K562 (cell line): Measurements from ENCODE around the gene LENG8. TPM values are rescaled to one million over a fixed set of nuclear protein-coding genes. Genes with fewer than 3 reads are reported as not detected.

ENCODE experiments used
- ATAC-seq: fragments of 200-7000 bp; cut with Tn5 transposase; 3 replicates; pipeline ENCODE4 v1.9.1; 2020; ENCODE audit warnings: moderate library complexity
- BruUV-seq: library from RNA; stranded (reverse); fragments of 400-500 nt; replicated peaks from 2 replicates; lab custom pipeline; 2021; lab: Mats Ljungman, UMichigan
- CTCF ChIA-PET: fragments of 300-600 bp; formaldehyde crosslinking; extraction: SDS; loops from one replicate; lab custom pipeline; 2021; ENCODE audit warnings: low intra/inter-chr PET ratio; lab: Yijun Ruan, JAX
- POLR2A ChIA-PET: fragments of 300-600, 350-650 bp; sonication (Branson Sonifier 250); formaldehyde crosslinking; extraction: SDS; loops from one replicate; lab custom pipeline; 2021; ENCODE audit warnings: antibody characterized with exemption, inconsistent platforms; lab: Yijun Ruan, JAX
- DNase-seq, 4 experiments: peaks; one replicate each; pipeline versions ENCODE4 v3.0.0 to v3.0.0-alpha.2; 2011 to 2018; ENCODE audit warnings: low spot score in 3 of 4, mixed read lengths in 3 of 4; ENCODE audit errors: extremely low read depth in 1 of 4
- FAIRE-seq: peaks from 2 replicates; lab custom pipeline; 2011; peaks lifted over from hg19 to GRCh38; lab: Jason Lieb, UNC
- H2AFZ ChIP-seq: 2 replicates; pipeline ENCODE4 v1.6.0; 2011; ENCODE audit warnings: low read depth, low read length, control low read depth, inconsistent platforms
- H3K27ac ChIP-seq: fragments of 200-600 bp; 3 replicates; pipeline ENCODE4 v1.8.0; 2011; ENCODE audit warnings: low read depth, mild to moderate bottlenecking, control low read depth, inconsistent platforms, low read length, moderate library complexity, mixed read lengths; ENCODE audit errors: extremely low read depth
- H3K27me3 ChIP-seq, 2 experiments: fragments of 300-600 bp in 1 of 2; 2 replicates in 1 of 2; 3 replicates in 1 of 2; pipeline versions ENCODE4 v1.6.0 to v1.8.0; 2011; ENCODE audit warnings: inconsistent platforms in 2 of 2, low read length in 2 of 2, mild to moderate bottlenecking in 1 of 2, mixed read lengths in 1 of 2, moderate library complexity in 1 of 2; ENCODE audit not compliant: control insufficient read depth in 2 of 2, insufficient read depth in 2 of 2
- H3K36me3 ChIP-seq: fragments of 300-600 bp; 3 replicates; pipeline ENCODE4 v1.8.0; 2011; ENCODE audit warnings: mild to moderate bottlenecking, low read length, inconsistent platforms; ENCODE audit not compliant: control insufficient read depth, insufficient read depth
- H3K4me1 ChIP-seq, 2 experiments: fragments of 200-600 bp in 1 of 2; replicated peaks in 1 of 2; 2 replicates in 1 of 2; 3 replicates in 1 of 2; pipeline versions ENCODE4 v1.5.1 to v1.8.0; 2011; ENCODE audit warnings: inconsistent platforms in 2 of 2, low read length in 2 of 2, mild to moderate bottlenecking in 1 of 2, mixed read lengths in 1 of 2, moderate library complexity in 1 of 2; ENCODE audit not compliant: control insufficient read depth in 2 of 2, insufficient read depth in 2 of 2
- H3K4me2 ChIP-seq: 2 replicates; pipeline ENCODE4 v1.6.1; 2011; ENCODE audit warnings: low read length, control low read depth, inconsistent platforms, mixed read lengths; ENCODE audit not compliant: insufficient read depth
- H3K4me3 ChIP-seq: fragments of 200-600 bp; sonication (generic), shearing (Covaris generic); 2 replicates; pipeline ENCODE4 v1.5.1; 2016; ENCODE audit warnings: control low read depth, inconsistent platforms
- H3K79me2 ChIP-seq: fragments of 200-600 bp; 3 replicates; pipeline ENCODE4 v1.8.0; 2011; ENCODE audit warnings: low read length, inconsistent platforms; ENCODE audit not compliant: control insufficient read depth, insufficient read depth
- H3K9ac ChIP-seq, 2 experiments: 2 replicates each; pipeline versions ENCODE4 v1.6.0 to v1.6.1; 2011; ENCODE audit warnings: low read depth in 2 of 2, low read length in 2 of 2, control low read depth in 1 of 2, inconsistent platforms in 1 of 2, mild to moderate bottlenecking in 1 of 2, mixed read lengths in 1 of 2; ENCODE audit not compliant: insufficient read depth in 1 of 2
- H3K9me1 ChIP-seq: one replicate; pipeline ENCODE4 v1.6.0; 2011; ENCODE audit warnings: inconsistent platforms, mild to moderate bottlenecking, low read length, moderate library complexity; ENCODE audit not compliant: control insufficient read depth, insufficient read depth
- H3K9me3 ChIP-seq: replicated peaks from 2 replicates; pipeline ENCODE4 v1.5.1; 2011; ENCODE audit warnings: low read depth, low read length, inconsistent platforms; ENCODE audit not compliant: control insufficient read depth, insufficient read depth
- H4K20me1 ChIP-seq: replicated peaks from 2 replicates; pipeline ENCODE4 v1.6.1; 2011; ENCODE audit warnings: low read length, inconsistent platforms, mixed read lengths; ENCODE audit not compliant: control insufficient read depth, insufficient read depth
- BRD4 ChIP-seq: fragments of 200-600 bp; sonication (generic); IDR thresholded peaks from 2 replicates; pipeline ENCODE4 v1.6.1; 2017; ENCODE audit warnings: inconsistent platforms
- FOXJ3 ChIP-seq: sonication (generic); formaldehyde crosslinking; IDR thresholded peaks from 2 replicates; pipeline ENCODE4 v1.4.0; 2020; ENCODE audit warnings: mild to moderate bottlenecking, missing genetic modification reagents
- HNRNPL ChIP-seq: fragments of 200-400 bp; formaldehyde crosslinking; IDR thresholded peaks from 2 replicates; pipeline ENCODE4 v1.6.1; 2017; ENCODE audit warnings: low read depth, mild to moderate bottlenecking, low read length
- HOXB6 ChIP-seq: fragments of 250-450 bp; sonication (Bioruptor Pico); IDR thresholded peaks from 2 replicates; pipeline ENCODE4 v1.5.1; 2022; ENCODE audit warnings: mild to moderate bottlenecking, borderline replicate concordance
- KHSRP ChIP-seq: fragments of 450-650 bp; IDR thresholded peaks from 2 replicates; pipeline ENCODE4 v1.6.1; 2017
- NFIX ChIP-seq: fragments of 250-450 bp; sonication (Bioruptor Pico); IDR thresholded peaks from 2 replicates; pipeline ENCODE4 v1.4.0; 2020; ENCODE audit warnings: low read depth, mild to moderate bottlenecking, moderate library complexity
- POLR2AphosphoS5 ChIP-seq: IDR thresholded peaks from 2 replicates; pipeline ENCODE4 v1.6.1; 2011; ENCODE audit warnings: mild to moderate bottlenecking, low read depth, low read length, moderate library complexity; ENCODE audit not compliant: control insufficient read depth, insufficient read depth
- RBM14 ChIP-seq: fragments of 200-400 bp; formaldehyde crosslinking; IDR thresholded peaks from 2 replicates; pipeline ENCODE4 v1.6.1; 2018; ENCODE audit warnings: low read depth, mild to moderate bottlenecking, low read length, moderate library complexity, borderline replicate concordance; ENCODE audit not compliant: insufficient read depth
- TBL1XR1 ChIP-seq, 2 experiments: IDR thresholded peaks; 2 replicates each; pipeline ENCODE4 v1.6.1; 2012; ENCODE audit warnings: improper control_type of control experiment in 2 of 2, low read length in 2 of 2, mild to moderate bottlenecking in 1 of 2
- TEAD2 ChIP-seq: fragments of 450-650 bp; IDR thresholded peaks from 2 replicates; pipeline ENCODE4 v1.6.1; 2016; ENCODE audit warnings: missing genetic modification characterization, control low read depth, missing compliant biosample characterization
- ZNF146 ChIP-seq: IDR thresholded peaks from one replicate; pipeline ENCODE4 v1.6.1; 2018; ENCODE audit warnings: missing compliant biosample characterization; ENCODE audit not compliant: unreplicated experiment
- ZNF586 ChIP-seq: fragments of 450-650 bp; formaldehyde crosslinking; conservative IDR thresholded peaks from 2 replicates; pipeline ENCODE4 v1.4.0; 2020; ENCODE audit warnings: mild to moderate bottlenecking, moderate library complexity
- ZZZ3 ChIP-seq: fragments of 450-650 bp; IDR thresholded peaks from 2 replicates; pipeline ENCODE4 v1.6.1; 2016; ENCODE audit warnings: antibody characterized with exemption, mild to moderate bottlenecking, moderate library complexity
- WGBS: fragments of 100-300 bp; shearing (Covaris generic); methylation state at CpG from one replicate; pipeline ENCODE4 v1.1.6; 2016; ENCODE audit warnings: low coverage, mixed read lengths; ENCODE audit not compliant: insufficient coverage; ENCODE audit errors: missing lambda C conversion rate; 5-methylcytosine and 5-hydroxymethylcytosine counted together
- in situ Hi-C: fragments of 300-500 bp; cut with MboI; formaldehyde crosslinking; loops from 4 replicates; pipeline ENCODE4 v1.15.0; 2018; ENCODE audit warnings: inconsistent platforms, mixed read lengths
- intact Hi-C: fragments of 100-400 bp; cut with micrococcal nuclease; formaldehyde crosslinking; loops from 2 replicates; pipeline ENCODE4 v1.14.2; 2022
- polyA plus RNA-seq, 8 experiments: library from polyadenylated mRNA; depleted of rRNA in 4 of 8; stranded (reverse) in 5 of 8; unstranded in 3 of 8; fragments of >200 nt; fragmentation: Nextera tagmentation in 2 of 8; fragmentation: Illumina TruSeq in 1 of 8; extraction: Ambion mirVana in 2 of 8; extraction: Trizol in 1 of 8; gene quantifications; 2 replicates each; pipeline versions ENCODE4 v1.2.1 to v1.2.3, GENCODE V29; 2011 to 2014; ENCODE audit warnings: inconsistent platforms in 1 of 8, missing spikeins in 1 of 8
- total RNA-seq, 7 experiments: library from RNA; depleted of rRNA in 6 of 7; stranded (reverse); fragments of >200 nt in 6 of 7; fragmentation: Illumina TruSeq in 2 of 7; extraction: Trizol in 2 of 7; gene quantifications; 2 replicates each; pipeline versions ENCODE4 v1.2.1 to v1.2.3, GENCODE V29; 2011 to 2021; ENCODE audit warnings: low replicate concordance in 1 of 7
- TF ChIP-seq, protein P1 (sequence below): fragments of 450-650 bp; IDR thresholded peaks from 2 replicates; pipeline ENCODE4 v1.6.1; 2017; ENCODE audit warnings: antibody characterized with exemption
- TF ChIP-seq, protein P2 (sequence below): sonication (generic); formaldehyde crosslinking; IDR thresholded peaks from 2 replicates; pipeline ENCODE4 v1.8.0; 2023; ENCODE audit warnings: mild to moderate bottlenecking, missing genetic modification reagents
- TF ChIP-seq, protein P3 (sequence below): sonication (generic); formaldehyde crosslinking; IDR thresholded peaks from 2 replicates; pipeline ENCODE4 v1.8.1; 2023; ENCODE audit warnings: missing genetic modification reagents, mild to moderate bottlenecking, borderline replicate concordance

LENG8 gene
- total and polyA plus RNA-seq, 9 of the 15 experiments (the other 6 are each of a cell fraction or from before 2014, with no cell fraction given), result 0.74 to 146 (median 28.1) TPM

DNA sequence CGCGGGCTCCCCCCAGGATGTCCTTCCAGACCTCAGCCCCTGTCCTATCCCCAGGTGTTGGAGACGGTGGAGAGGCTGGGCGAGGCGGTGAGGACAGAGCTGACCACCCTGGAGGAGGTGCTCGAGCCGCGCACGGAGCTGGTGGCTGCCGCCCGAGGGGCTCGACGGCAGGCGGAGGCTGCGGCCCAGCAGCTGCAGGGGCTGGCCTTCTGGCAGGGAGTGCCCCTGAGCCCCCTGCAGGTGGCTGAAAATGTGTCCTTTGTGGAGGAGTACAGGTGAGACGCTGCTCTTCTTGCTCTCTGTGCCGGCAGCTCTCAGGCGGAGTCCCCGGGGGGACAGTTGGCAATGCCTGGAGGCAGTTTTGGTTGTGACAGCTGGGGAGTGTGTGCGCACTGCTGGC is 26.9 kb upstream of the LENG8 start:
- ChIA-PET POLR2A (interaction anchor here (0.5 to 1.6 kb wide), 3 partner anchors 11 to 565 kb away, joined by 3 to 4 read pairs (median 3); no protein-coding TSS in a partner anchor), CTCF (no interaction called here)
- ATAC-seq, result no peak; the same call in 2 of the 3 replicates
- H3K9me1 ChIP-seq, result no peaks in the 10 kb centered on the region
- peaks cover 0 to 32% of the 10 kb centered on the region in 2 experiments; a peak in 3 of 5 replicates for H3K4me1 ChIP-seq
- WGBS, result 9% methylated on average over 18 of the region's 20 CpGs
- peaks cover 9% of the 10 kb centered on the region; the same call in 1 of the 2 replicates for H4K20me1 ChIP-seq
- DNase-seq, result peak in 2 of 4 experiments; percentile 7 to 8
- no peaks in the 10 kb centered on the region for H3K79me2 ChIP-seq
- no peaks in the 10 kb centered on the region for H3K9me3 ChIP-seq
- H3K9ac ChIP-seq, result no peak overlapping the region
- no peak overlapping the region for H3K27ac ChIP-seq
- H2AFZ ChIP-seq, result no peak overlapping the region
- no peak overlapping the region for H3K4me2 ChIP-seq
- BruUV-seq, result no TSS peak
- peaks cover 37 to 73% of the 10 kb centered on the region in 2 experiments for H3K27me3 ChIP-seq
- intact Hi-C loops (no loop called here), in situ Hi-C loops (no loop called here)
- no peaks in the 10 kb centered on the region for H3K36me3 ChIP-seq
- no peak overlapping the region for H3K4me3 ChIP-seq
- no peak for FAIRE-seq
- TF ChIP-seq ZNF146 (CRISPR knock-in tag) (no peak), HOXB6 (CRISPR knock-in tag) (no peak), ZZZ3 (no peak), NFIX (CRISPR knock-in tag) (no peak), RBM14 (no peak), KHSRP (no peak), FOXJ3 (no peak), TBL1XR1 (IDR thresholded peaks at IDR 0.05; ENCODE audit: low read length in 2 of 2) (no peak), HNRNPL (no peak), TEAD2 (tag) (no peak), BRD4 (no peak), ZNF586 (no peak), POLR2AphosphoS5 (no peak)
- TF ChIP-seq, protein P1, sequence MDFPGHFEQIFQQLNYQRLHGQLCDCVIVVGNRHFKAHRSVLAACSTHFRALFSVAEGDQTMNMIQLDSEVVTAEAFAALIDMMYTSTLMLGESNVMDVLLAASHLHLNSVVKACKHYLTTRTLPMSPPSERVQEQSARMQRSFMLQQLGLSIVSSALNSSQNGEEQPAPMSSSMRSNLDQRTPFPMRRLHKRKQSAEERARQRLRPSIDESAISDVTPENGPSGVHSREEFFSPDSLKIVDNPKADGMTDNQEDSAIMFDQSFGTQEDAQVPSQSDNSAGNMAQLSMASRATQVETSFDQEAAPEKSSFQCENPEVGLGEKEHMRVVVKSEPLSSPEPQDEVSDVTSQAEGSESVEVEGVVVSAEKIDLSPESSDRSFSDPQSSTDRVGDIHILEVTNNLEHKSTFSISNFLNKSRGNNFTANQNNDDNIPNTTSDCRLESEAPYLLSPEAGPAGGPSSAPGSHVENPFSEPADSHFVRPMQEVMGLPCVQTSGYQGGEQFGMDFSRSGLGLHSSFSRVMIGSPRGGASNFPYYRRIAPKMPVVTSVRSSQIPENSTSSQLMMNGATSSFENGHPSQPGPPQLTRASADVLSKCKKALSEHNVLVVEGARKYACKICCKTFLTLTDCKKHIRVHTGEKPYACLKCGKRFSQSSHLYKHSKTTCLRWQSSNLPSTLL, result no peak
- TF ChIP-seq, protein P2, sequence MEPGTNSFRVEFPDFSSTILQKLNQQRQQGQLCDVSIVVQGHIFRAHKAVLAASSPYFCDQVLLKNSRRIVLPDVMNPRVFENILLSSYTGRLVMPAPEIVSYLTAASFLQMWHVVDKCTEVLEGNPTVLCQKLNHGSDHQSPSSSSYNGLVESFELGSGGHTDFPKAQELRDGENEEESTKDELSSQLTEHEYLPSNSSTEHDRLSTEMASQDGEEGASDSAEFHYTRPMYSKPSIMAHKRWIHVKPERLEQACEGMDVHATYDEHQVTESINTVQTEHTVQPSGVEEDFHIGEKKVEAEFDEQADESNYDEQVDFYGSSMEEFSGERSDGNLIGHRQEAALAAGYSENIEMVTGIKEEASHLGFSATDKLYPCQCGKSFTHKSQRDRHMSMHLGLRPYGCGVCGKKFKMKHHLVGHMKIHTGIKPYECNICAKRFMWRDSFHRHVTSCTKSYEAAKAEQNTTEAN (CRISPR knock-in tag), result no peak
- TF ChIP-seq, protein P3, sequence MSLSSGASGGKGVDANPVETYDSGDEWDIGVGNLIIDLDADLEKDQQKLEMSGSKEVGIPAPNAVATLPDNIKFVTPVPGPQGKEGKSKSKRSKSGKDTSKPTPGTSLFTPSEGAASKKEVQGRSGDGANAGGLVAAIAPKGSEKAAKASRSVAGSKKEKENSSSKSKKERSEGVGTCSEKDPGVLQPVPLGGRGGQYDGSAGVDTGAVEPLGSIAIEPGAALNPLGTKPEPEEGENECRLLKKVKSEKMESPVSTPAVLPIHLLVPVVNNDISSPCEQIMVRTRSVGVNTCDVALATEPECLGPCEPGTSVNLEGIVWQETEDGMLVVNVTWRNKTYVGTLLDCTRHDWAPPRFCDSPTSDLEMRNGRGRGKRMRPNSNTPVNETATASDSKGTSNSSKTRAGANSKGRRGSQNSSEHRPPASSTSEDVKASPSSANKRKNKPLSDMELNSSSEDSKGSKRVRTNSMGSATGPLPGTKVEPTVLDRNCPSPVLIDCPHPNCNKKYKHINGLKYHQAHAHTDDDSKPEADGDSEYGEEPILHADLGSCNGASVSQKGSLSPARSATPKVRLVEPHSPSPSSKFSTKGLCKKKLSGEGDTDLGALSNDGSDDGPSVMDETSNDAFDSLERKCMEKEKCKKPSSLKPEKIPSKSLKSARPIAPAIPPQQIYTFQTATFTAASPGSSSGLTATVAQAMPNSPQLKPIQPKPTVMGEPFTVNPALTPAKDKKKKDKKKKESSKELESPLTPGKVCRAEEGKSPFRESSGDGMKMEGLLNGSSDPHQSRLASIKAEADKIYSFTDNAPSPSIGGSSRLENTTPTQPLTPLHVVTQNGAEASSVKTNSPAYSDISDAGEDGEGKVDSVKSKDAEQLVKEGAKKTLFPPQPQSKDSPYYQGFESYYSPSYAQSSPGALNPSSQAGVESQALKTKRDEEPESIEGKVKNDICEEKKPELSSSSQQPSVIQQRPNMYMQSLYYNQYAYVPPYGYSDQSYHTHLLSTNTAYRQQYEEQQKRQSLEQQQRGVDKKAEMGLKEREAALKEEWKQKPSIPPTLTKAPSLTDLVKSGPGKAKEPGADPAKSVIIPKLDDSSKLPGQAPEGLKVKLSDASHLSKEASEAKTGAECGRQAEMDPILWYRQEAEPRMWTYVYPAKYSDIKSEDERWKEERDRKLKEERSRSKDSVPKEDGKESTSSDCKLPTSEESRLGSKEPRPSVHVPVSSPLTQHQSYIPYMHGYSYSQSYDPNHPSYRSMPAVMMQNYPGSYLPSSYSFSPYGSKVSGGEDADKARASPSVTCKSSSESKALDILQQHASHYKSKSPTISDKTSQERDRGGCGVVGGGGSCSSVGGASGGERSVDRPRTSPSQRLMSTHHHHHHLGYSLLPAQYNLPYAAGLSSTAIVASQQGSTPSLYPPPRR, result no peak
